Esophagus mucosa (tissue), 1 donor: ENCODE results near the gene SNAPC4. TPM values are rescaled to one million over a fixed set of nuclear protein-coding genes. Genes with fewer than 3 reads are reported as not detected.
A peak's percentile ranks its signal among the peaks of the same experiment; 100 is the strongest.
"Not testable (repeated sequence)": the region's sequence is repeated elsewhere in the genome, so short reads cannot be mapped to it uniquely, and the experiment has no call there.

Source experiments
- ATAC-seq: fragments of 200-7000 bp; cut with Tn5 transposase; one replicate; pipeline ENCODE4 v1.9.1; 2020
- total RNA-seq: library from RNA; stranded (reverse); gene quantifications from one replicate; pipeline ENCODE4 v1.2.4, GENCODE V29; 2023
- donor health status: DM: yes; HTN: yes; CAD: no.

The SNAPC4 gene
- total RNA-seq, 1 donor from 2014 or later, result 3.7 TPM

GRCh38 chr9:136410500-136411287 lies 10.7 kb upstream of the SNAPC4 start, which contains the start of the genes ENTR1 and PMPCA:
Gene ENTR1, minus strand, starts transcription at chr9:136410614. Its CDS starts 217 bp downstream, at chr9:136410397.
Gene PMPCA, plus strand, starts transcription at chr9:136410658. Its CDS starts 11 bp downstream, at chr9:136410669.
- peak; percentile 85 for ATAC-seq

- peak; percentile 30 for ATAC-seq
These were observed 9.8 kb upstream of the SNAPC4 start for GRCh38 chr9:136409557-136410455.

DNA sequence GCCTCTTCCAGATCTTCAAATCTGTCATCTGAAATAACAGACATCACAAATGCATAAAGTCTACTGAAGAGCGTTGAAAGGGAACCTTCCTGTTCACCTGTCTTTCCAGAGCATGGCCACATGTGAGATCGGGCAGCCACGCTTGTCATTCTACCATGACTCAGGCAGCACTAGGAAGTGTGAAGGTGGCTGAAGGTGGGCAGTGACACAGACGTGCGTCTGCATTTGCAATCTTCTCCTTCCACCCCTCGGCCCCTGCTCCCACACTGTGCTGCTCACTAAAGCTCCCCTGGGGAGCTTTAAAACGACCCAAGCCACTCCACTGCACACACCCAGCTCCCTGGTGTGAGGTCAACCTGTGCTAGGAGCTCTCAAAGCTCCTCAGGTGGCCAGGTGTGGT lies 7.9 kb upstream of the SNAPC4 start:
- ATAC-seq, result no peak

GRCh38 chr9:136407061-136407460 lies 7.1 kb upstream of the SNAPC4 start:
- not testable (repeated sequence) for ATAC-seq

DNA sequence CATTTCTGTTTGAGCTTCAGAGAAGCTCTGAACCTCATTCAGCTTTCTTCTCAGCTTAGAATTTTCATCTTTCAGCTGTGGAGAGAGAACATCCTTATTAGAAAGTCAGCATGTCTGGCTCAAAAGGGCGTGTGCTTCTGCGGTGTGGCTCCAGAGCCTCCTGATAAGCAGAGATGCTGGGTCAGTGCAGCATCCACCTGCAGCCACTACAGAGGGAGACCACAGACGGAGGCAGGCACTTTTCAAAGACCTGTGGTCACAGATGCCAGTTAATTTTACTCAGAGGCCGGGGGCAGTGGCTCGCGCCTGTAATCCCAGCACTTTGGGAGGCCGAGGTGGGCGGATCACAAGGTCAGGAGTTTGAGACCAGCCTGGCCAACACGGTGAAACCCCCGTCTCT lies 5.9 kb upstream of the SNAPC4 start:
- not testable (repeated sequence) for ATAC-seq

DNA sequence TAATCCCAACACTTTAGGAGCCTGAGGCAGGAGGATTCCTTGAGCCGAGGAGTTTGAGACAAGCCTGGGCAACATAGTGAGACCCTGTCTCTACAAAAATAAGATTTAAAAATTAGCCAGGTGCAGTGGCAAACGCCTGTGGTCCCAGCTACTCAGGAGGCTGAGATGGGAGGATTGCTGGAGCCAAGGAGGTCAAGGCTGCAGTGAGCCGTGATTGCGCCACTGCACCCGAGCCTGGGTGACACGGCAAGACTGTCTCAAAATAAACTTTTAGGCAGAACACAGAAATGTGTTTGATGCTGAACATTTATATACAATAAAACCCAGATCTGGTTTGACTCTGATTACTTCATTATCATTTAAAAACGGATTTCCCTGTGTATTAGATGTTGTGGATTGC lies 5.5 kb upstream of the SNAPC4 start:
- ATAC-seq, result no peak

GRCh38 chr9:136404801-136405136 lies 4.8 kb upstream of the SNAPC4 start:
- no peak for ATAC-seq

- no peak for ATAC-seq
These were observed 4.2 kb upstream of the SNAPC4 start for GRCh38 chr9:136403915-136404800.

DNA sequence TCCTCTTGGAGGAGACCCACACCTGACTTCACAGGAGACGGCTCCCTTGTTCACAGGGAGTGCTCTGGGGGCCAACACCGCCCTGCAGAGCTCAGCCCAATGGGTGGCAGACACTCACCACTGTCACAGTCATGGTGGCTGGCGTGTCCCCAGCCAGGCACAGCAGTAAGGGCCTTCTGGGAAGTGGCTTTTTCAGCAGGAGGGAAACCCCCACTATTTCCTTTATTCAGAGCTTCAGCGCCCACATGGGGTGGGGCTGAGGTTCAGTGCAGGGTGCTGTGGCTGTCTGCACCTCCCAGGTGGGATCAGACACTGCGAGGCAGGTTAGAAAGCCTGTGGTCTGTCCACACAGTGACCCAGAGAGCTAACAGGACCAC lies 3.6 kb upstream of the SNAPC4 start:
- peak; percentile 7 for ATAC-seq

GRCh38 chr9:136402067-136402466 lies 2.1 kb upstream of the SNAPC4 start:
- ATAC-seq, result no peak

DNA sequence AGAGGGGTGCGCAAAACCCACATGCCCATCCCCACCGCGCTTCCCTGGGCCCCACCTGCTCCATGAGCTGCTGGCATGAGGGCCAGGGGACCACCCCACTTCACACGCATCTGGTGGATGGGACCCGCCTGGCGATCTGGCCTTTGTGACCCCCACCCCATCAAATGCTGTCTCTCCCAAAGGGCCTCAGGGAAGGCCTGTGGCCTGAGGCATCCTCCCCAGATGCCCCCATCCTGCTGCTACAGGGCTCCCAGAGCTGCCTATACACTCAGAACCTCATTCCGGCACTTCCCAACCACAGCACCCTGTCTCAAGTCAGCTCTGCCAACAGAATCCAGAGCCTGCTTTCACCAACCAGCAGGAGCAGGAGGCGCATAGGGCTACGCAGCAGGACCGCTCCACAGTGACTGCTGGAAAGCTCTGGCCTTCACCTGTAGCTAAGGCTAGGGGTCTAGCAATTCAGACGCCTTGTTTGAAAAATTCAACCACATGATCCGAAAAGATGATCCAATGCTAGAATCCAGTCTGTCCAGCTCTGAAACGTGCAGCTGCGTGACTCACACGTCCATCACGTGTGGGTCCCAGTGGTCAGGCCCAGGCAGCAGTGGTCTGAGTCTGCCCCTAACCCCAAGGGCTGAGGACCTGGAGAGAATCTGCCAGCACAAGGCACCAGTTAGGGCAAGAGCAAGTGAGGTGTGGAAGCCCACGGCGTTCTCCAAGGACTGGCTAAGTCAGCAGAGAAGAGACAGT lies 1.4 kb upstream of the SNAPC4 start:
- ATAC-seq, result no peak

DNA sequence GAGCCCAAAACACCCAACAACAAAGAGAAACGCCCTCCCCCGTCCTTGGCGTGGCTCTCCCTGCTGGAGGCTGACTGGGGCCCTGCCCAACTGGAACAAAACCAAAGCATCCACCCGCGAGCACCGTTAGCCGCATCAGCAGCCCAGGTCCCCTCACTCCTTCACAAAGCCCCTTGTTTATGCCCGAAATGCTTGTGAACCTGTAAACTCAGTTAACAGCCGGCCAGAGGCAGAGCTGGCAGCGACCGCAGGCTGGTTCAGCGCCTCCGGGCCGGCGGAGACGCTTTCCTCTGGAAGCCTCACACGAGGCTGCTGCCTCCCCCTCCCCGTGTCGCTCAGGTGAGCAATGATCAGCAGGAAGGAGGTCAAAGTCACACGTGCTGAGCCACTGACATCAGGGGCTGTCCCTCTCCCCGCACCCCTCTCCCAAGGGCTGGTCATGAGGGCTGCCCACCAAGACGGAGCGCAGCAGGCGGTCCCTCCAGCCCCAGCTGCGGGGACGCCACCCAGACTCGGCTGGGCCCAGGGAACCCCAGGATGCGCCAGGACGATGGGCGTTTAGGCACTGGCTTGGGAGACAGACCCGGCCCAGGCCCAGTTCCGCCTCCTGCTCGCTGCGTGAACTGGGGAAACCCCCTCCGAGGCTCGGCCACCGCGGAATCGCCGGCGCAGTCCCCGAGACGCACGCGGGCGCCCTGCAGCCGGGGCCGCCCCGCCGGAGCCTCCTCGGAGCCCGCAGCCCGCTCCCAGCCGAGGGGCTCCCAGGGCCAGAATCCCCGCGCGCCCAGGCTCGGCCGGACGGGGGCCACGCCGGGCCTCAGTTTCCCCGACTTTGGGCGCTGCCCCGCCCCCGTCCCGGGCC lies 563 bp downstream of the SNAPC4 start:
- peak; percentile 23 for ATAC-seq

DNA sequence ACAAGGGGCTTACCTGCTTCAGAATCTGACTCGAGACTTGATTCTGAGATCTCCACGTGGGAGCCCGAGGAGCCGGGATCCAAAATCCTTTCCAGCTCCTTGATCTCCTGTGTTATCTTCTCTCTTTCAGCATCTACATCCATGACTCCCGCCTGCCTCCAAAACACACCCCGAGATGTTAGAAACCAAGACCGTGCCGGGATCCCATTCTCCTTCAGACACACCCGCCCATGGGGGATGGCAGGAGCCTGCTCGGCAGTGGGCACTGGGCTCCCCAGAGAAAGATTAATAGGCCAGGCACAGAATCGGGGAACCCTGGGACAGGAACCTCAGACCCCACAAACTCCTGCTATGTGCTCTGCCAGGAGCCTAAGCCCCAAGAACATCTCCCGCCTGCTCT lies 1.7 kb downstream of the SNAPC4 start:
- ATAC-seq, result no peak

DNA sequence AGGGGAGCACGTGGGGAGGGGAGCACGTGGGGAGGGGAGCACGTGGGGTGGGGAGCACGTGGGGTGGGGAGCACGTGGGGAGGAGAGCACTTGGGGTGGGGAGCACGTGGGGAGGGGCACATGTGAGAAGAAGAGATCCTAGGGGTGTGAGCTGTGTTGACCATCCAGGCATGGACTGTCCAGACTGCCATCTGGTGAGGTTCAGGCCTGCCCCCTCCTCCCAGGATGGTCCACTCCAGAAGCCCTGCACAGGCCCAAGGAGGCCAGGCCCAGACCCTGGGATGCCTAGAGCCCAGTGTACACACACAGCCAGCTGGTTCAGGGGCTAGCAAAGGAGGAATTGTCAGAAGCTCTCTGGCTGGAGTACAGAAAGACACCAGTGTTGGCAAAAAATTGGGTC lies 2.3 kb downstream of the SNAPC4 start:
- no peak for ATAC-seq

GRCh38 chr9:136396219-136396515 lies 3.8 kb downstream of the SNAPC4 start:
- ATAC-seq, result no peak

- ATAC-seq, result no peak
These were observed 4.4 kb downstream of the SNAPC4 start for GRCh38 chr9:136395345-136396218.

- ATAC-seq, result no peak
These were observed 5.0 kb downstream of the SNAPC4 start for GRCh38 chr9:136395020-136395340.

- no peak for ATAC-seq
These were observed 5.5 kb downstream of the SNAPC4 start for GRCh38 chr9:136394312-136395019.

- no peak for ATAC-seq
These were observed 6.4 kb downstream of the SNAPC4 start for GRCh38 chr9:136393531-136393930.
